Activated naive CD8-positive, alpha-beta T cell treated with anti-CD3 and anti-CD28 coated beads, Interleukin-2, amount 50 U/mL, for 24 hours (primary cell): ENCODE data around the gene DLK1.

Experiments
- ATAC-seq: fragments of 150-1000 bp; cut with Tn5 transposase; one replicate; pipeline ENCODE4 v1.10.0; 2021
- DNase-seq: peaks from one replicate; pipeline ENCODE4 v3.0.0; 2021
- H3K27ac Mint-ChIP-seq: one replicate; pipeline ENCODE4 v1.8.0; 2021; ENCODE audit warnings: mild to moderate bottlenecking, mixed read lengths
- H3K27me3 Mint-ChIP-seq: one replicate; pipeline ENCODE4 v1.8.0; 2021; ENCODE audit warnings: mixed read lengths
- H3K36me3 Mint-ChIP-seq: one replicate; pipeline ENCODE4 v1.8.0; 2021; ENCODE audit warnings: low read depth, mixed read lengths
- H3K4me1 Mint-ChIP-seq: one replicate; pipeline ENCODE4 v1.8.0; 2021; ENCODE audit warnings: mixed read lengths
- H3K4me3 Mint-ChIP-seq: one replicate; pipeline ENCODE4 v1.8.0; 2021; ENCODE audit warnings: mild to moderate bottlenecking, moderate library complexity, mixed read lengths
- H3K9me3 Mint-ChIP-seq: one replicate; pipeline ENCODE4 v1.8.0; 2021; ENCODE audit warnings: mixed read lengths

The DLK1 gene

GRCh38 chr14:100688051-100688450 lies 38.6 kb upstream of the DLK1 start:
- H3K27me3 Mint-ChIP-seq = no peaks in the 10 kb centered on the region

GRCh38 chr14:100688598-100689461 lies 37.9 kb upstream of the DLK1 start:
- Mint-ChIP-seq H3K36me3 (no peaks in the 10 kb centered on the region), H3K27me3 (no peaks in the 10 kb centered on the region), H3K9me3 (no peaks in the 10 kb centered on the region), H3K4me1 (no peaks in the 10 kb centered on the region), H3K4me3 (no peak overlapping the region), H3K27ac (no peak overlapping the region)
- DNase-seq (no peak), ATAC-seq (no peak)

More at GRCh38 chr14:100688051-100688450, 38.6 kb upstream of the DLK1 start:
- H3K4me1 Mint-ChIP-seq = no peaks in the 10 kb centered on the region
- ATAC-seq = no peak
- no peaks in the 10 kb centered on the region for H3K9me3 Mint-ChIP-seq
- DNase-seq = no peak
- no peaks in the 10 kb centered on the region for H3K36me3 Mint-ChIP-seq
- H3K27ac Mint-ChIP-seq = no peak overlapping the region
- no peak overlapping the region for H3K4me3 Mint-ChIP-seq

- Mint-ChIP-seq H3K4me1 (no peaks in the 10 kb centered on the region), H3K4me3 (no peak overlapping the region), H3K36me3 (no peaks in the 10 kb centered on the region), H3K9me3 (no peaks in the 10 kb centered on the region), H3K27ac (no peak overlapping the region), H3K27me3 (no peaks in the 10 kb centered on the region)
- DNase-seq = no peak
- no peak for ATAC-seq
Observed at GRCh38 chr14:100690672-100691071, 36.0 kb upstream of the DLK1 start.

- no peak for ATAC-seq
- H3K27ac Mint-ChIP-seq = no peak overlapping the region
- DNase-seq = no peak
- H3K27me3 Mint-ChIP-seq = no peaks in the 10 kb centered on the region
- H3K9me3 Mint-ChIP-seq = no peaks in the 10 kb centered on the region
- no peaks in the 10 kb centered on the region for H3K36me3 Mint-ChIP-seq
- no peak overlapping the region for H3K4me3 Mint-ChIP-seq
- no peaks in the 10 kb centered on the region for H3K4me1 Mint-ChIP-seq
Observed at GRCh38 chr14:100691395-100692056, 35.2 kb upstream of the DLK1 start.

DNA sequence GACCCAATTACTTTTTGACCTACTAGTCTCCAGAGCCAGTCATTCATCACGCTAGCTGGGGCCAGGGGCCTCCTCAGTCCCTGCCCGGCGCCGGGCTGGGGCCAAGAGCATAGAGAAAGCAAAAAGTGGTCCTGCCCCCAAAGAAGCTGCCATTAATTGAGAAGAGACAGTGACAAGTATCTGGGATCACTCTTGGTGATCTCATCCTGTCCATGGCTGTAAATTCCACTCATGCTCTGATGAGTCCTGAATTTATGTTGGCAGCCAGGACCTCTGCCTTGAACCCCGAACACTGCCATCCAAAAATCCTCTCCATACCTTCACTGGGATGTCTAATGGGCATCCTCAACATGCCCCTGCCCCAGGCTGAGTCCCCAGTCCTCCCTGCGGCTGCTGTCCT lies 34.4 kb upstream of the DLK1 start:
- DNase-seq (no peak), ATAC-seq (no peak)
- no peaks in the 10 kb centered on the region for H3K9me3 Mint-ChIP-seq
- no peak overlapping the region for H3K27ac Mint-ChIP-seq
- H3K36me3 Mint-ChIP-seq = no peaks in the 10 kb centered on the region
- no peak overlapping the region for H3K4me3 Mint-ChIP-seq
- no peaks in the 10 kb centered on the region for H3K27me3 Mint-ChIP-seq
- no peaks in the 10 kb centered on the region for H3K4me1 Mint-ChIP-seq

- Mint-ChIP-seq H3K36me3 (no peaks in the 10 kb centered on the region), H3K27ac (no peak overlapping the region), H3K27me3 (no peaks in the 10 kb centered on the region), H3K4me1 (no peaks in the 10 kb centered on the region), H3K9me3 (no peaks in the 10 kb centered on the region), H3K4me3 (no peak overlapping the region)
- no peak for DNase-seq
- ATAC-seq = no peak
Observed at GRCh38 chr14:100692859-100693558, 33.7 kb upstream of the DLK1 start.

DNA sequence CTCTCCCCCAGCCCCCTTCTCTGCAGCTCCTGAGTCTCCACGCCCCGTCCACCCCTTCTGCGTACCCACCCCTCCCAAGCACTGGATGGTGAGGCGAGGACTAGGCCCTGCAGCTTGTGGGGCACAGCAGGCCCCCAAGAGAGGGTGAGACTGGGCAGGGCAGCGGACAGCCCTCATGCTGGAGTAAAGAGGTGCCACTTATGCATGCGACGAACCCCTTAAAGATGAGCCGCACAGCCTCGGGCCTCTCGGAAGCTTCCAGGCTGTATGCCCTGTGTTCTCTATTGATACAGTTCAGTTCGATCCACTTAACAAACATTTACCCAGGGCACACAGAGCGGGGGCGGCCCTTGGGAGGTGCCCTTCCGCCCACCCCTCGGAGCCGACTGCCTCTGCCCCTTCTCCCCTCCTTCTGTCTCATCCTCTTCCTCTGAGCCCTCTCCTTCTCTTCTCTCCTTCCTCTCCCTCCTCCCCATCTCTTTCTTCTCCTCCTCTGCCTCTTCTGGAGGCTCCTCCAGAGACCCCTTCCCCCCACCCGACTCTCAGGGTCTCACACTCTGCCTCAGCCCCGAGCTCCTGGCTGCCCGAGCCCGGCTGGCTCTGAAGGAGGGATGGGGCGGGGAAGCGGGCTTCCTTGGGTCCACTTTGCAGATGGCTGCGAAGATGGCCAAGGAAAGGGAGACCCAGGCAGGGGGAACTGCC lies 32.7 kb upstream of the DLK1 start:
- no peak for ATAC-seq
- no peak overlapping the region for H3K4me3 Mint-ChIP-seq
- no peaks in the 10 kb centered on the region for H3K27me3 Mint-ChIP-seq
- no peaks in the 10 kb centered on the region for H3K36me3 Mint-ChIP-seq
- no peak overlapping the region for H3K27ac Mint-ChIP-seq
- no peaks in the 10 kb centered on the region for H3K9me3 Mint-ChIP-seq
- no peaks in the 10 kb centered on the region for H3K4me1 Mint-ChIP-seq
- DNase-seq = no peak

DNA sequence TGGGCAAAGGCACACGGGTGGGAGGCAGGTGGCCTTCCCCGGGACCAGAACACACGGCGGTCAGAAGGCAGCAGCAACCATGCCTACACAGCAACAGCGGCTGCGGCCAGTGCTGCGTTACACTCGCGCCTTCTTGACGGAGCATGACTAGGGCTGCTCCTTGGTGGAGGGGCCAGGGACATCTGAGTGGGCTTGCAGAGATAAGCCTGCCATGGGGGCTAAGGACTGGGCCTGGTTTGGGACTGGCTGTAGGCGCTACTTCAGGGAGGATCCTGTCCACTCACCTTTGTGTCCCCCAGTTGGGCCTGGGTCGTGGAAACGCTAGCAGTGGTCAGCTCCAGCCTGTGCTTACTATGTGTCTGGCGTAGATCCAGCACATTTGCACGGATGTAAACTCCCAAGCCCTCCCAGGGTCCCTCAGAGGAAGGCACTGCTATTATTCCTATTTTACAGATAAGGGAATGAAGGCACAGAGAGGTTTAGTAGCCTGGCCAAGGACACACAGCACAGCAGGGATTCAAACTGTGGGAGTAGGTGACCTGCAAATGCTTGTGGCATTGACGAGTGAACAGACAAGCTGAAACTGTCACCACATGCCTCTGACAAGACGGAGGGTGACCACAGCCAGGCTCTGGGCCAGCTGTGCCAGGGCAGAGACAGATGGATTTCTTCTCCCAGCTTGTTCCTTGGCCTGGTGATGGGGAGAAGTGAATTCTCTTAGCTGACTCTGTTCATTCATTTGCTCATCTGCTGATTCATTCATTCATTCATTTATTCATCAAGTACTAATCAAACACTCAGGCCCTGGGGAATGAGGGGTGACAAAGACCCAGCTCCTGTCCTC lies 31.9 kb upstream of the DLK1 start:
- Mint-ChIP-seq H3K9me3 (no peaks in the 10 kb centered on the region), H3K27ac (no peak overlapping the region), H3K27me3 (no peaks in the 10 kb centered on the region), H3K4me3 (no peak overlapping the region), H3K4me1 (no peaks in the 10 kb centered on the region), H3K36me3 (no peaks in the 10 kb centered on the region)
- no peak for ATAC-seq
- no peak for DNase-seq

GRCh38 chr14:100695423-100695738 lies 31.3 kb upstream of the DLK1 start:
- Mint-ChIP-seq H3K4me3 (no peak overlapping the region), H3K4me1 (no peaks in the 10 kb centered on the region), H3K27me3 (no peaks in the 10 kb centered on the region), H3K36me3 (no peaks in the 10 kb centered on the region), H3K27ac (no peak overlapping the region), H3K9me3 (no peaks in the 10 kb centered on the region)
- no peak for DNase-seq
- no peak for ATAC-seq

DNA sequence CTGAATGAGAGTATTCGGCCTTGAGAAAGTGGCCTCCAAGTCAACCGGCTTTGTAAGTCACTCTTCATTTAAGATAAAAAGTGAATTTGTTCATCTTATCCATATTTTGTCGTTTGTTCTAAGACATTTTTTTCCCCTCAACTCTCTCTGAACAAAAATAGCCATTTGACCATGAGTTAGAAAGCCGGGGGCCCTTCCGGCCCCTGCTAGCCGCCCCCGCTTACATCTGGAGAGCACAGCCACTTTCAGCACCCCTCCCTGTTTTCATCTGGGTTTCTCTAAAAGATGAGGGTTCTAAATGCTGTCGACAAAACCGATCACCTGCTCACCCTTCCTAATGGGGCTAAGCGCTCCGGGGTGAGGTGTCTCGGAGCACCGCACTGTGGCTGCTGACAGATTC lies 30.7 kb upstream of the DLK1 start:
- DNase-seq = no peak
- H3K4me3 Mint-ChIP-seq = no peak overlapping the region
- no peaks in the 10 kb centered on the region for H3K36me3 Mint-ChIP-seq
- no peaks in the 10 kb centered on the region for H3K27me3 Mint-ChIP-seq
- H3K4me1 Mint-ChIP-seq = no peaks in the 10 kb centered on the region
- H3K27ac Mint-ChIP-seq = no peak overlapping the region
- H3K9me3 Mint-ChIP-seq = no peaks in the 10 kb centered on the region
- no peak for ATAC-seq

GRCh38 chr14:100696590-100696989 lies 30.1 kb upstream of the DLK1 start:
- ATAC-seq = no peak
- Mint-ChIP-seq H3K27ac (no peak overlapping the region), H3K36me3 (no peaks in the 10 kb centered on the region), H3K27me3 (no peaks in the 10 kb centered on the region), H3K4me1 (no peaks in the 10 kb centered on the region), H3K4me3 (no peak overlapping the region), H3K9me3 (no peaks in the 10 kb centered on the region)
- DNase-seq = no peak

GRCh38 chr14:100698066-100698465 lies 28.6 kb upstream of the DLK1 start:
- Mint-ChIP-seq H3K27ac (no peak overlapping the region), H3K9me3 (no peaks in the 10 kb centered on the region), H3K4me1 (no peaks in the 10 kb centered on the region), H3K36me3 (no peaks in the 10 kb centered on the region), H3K27me3 (no peaks in the 10 kb centered on the region), H3K4me3 (no peak overlapping the region)
- ATAC-seq = no peak
- DNase-seq = no peak

DNA sequence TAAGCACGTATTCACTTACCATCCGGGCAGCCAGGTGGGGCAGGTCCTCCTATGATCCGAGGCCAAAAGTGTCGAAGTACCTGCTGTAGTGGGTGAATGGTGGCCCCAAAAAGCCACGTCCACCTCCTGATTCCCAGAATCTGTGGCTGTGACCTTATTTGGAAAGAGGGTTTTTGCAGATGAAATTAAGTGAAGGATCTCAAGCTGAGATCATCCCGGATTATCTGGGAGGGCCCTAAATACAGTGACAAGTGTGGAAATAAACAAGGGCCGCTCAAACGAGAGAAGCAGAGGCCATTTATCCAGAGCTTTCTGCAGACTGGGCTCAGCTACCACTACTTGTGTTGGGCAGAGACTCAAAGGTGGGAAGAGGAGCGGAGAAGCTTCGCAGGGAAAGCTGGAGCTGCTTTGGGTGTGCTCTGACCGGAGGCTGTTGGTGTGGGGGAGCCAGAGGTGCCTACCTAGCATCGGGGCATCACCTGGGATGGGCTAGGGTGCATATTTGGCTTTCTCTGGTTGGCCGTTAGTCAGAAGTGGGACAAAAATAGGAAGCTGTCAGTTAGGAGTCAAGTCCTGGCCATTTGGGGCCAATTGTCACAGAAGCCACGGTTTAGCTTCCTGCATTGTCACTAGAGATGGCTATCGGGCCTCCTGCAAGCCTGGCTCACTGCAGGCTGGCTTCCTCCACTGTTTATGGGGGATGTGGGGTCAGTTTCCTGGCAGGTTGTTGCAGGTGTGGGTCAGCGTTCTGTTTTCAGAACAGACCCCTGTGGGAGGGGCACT lies 27.8 kb upstream of the DLK1 start:
- H3K9me3 Mint-ChIP-seq = no peaks in the 10 kb centered on the region
- DNase-seq = no peak

More for the DNA sequence above, 27.8 kb upstream of the DLK1 start:
- no peaks in the 10 kb centered on the region for H3K27me3 Mint-ChIP-seq
- no peak overlapping the region for H3K4me3 Mint-ChIP-seq
- no peaks in the 10 kb centered on the region for H3K36me3 Mint-ChIP-seq
- no peak for ATAC-seq
- H3K27ac Mint-ChIP-seq = no peak overlapping the region
- H3K4me1 Mint-ChIP-seq = no peaks in the 10 kb centered on the region
